Smooth muscle cell (in vitro differentiated cells): ENCODE data around the gene STARD4. TPM values are rescaled to one million over a fixed set of nuclear protein-coding genes. Genes with fewer than 3 reads are reported as not detected.

Source experiments
- DNase-seq: peaks from one replicate; lab custom pipeline; 2025; ENCODE audit not compliant: unreplicated experiment; lab: John Stamatoyannopoulos, UW
- H2AFZ ChIP-seq: fragments of 200-600 bp; sonication (generic); 2 replicates; pipeline ENCODE4 v1.6.0; 2016; ENCODE audit warnings: antibody characterized with exemption, low read depth, mild to moderate bottlenecking
- H3F3A ChIP-seq: fragments of 200-600 bp; sonication (generic); 2 replicates; pipeline ENCODE4 v1.6.0; 2017; ENCODE audit warnings: antibody characterized with exemption, low read depth
- H3K27ac ChIP-seq: fragments of 200-600 bp; sonication (generic); 2 replicates; pipeline ENCODE4 v1.5.1; 2016; ENCODE audit warnings: low read depth, mild to moderate bottlenecking
- H3K27me3 ChIP-seq: fragments of 200-600 bp; sonication (generic); 2 replicates; pipeline ENCODE4 v1.6.1; 2016; ENCODE audit warnings: low read depth, mild to moderate bottlenecking
- H3K36me3 ChIP-seq: fragments of 200-600 bp; sonication (generic); 2 replicates; pipeline ENCODE4 v1.5.1; 2016; ENCODE audit warnings: low read depth
- H3K4me1 ChIP-seq: fragments of 200-600 bp; sonication (generic); 2 replicates; pipeline ENCODE4 v1.5.1; 2016; ENCODE audit warnings: low read depth
- H3K4me2 ChIP-seq: fragments of 200-600 bp; sonication (generic); 2 replicates; pipeline ENCODE4 v1.6.0; 2016; ENCODE audit warnings: mild to moderate bottlenecking
- H3K4me3 ChIP-seq: fragments of 200-600 bp; sonication (generic); 2 replicates; pipeline ENCODE4 v1.5.1; 2016; ENCODE audit warnings: mild to moderate bottlenecking
- H3K79me2 ChIP-seq: fragments of 200-600 bp; sonication (generic); 2 replicates; pipeline ENCODE4 v1.6.0; 2016; ENCODE audit warnings: low read depth, mild to moderate bottlenecking
- H3K9ac ChIP-seq: fragments of 200-600 bp; sonication (generic); 2 replicates; pipeline ENCODE4 v1.6.0; 2016; ENCODE audit warnings: low read depth
- H3K9me3 ChIP-seq: fragments of 200-600 bp; sonication (generic); replicated peaks from 2 replicates; pipeline ENCODE4 v1.5.1; 2016; ENCODE audit warnings: low read depth
- H4K20me1 ChIP-seq: fragments of 200-600 bp; sonication (generic); 2 replicates; pipeline ENCODE4 v1.6.0; 2016; ENCODE audit warnings: low read depth
- CTCF ChIP-seq: fragments of 200-600 bp; sonication (generic); IDR thresholded peaks from 2 replicates; pipeline ENCODE4 v1.5.1; 2017; ENCODE audit warnings: borderline replicate concordance, mild to moderate bottlenecking, antibody characterized with exemption; ENCODE audit not compliant: insufficient read depth, poor library complexity, severe bottlenecking
- WGBS: methylation state at CpG from one replicate; pipeline ENCODE4 v1.1.7; 2016; ENCODE audit warnings: low lambda C conversion rate; 5-methylcytosine and 5-hydroxymethylcytosine counted together
- polyA plus RNA-seq: library from polyadenylated mRNA; unstranded; fragments of >200 nt; fragmentation: Nextera tagmentation; extraction: Ambion mirVana; gene quantifications from 2 replicates; pipeline ENCODE4 v1.2.1, GENCODE V29; 2016
- total RNA-seq: library from RNA; depleted of rRNA; stranded (reverse); fragments of >200 nt; gene quantifications from 2 replicates; pipeline ENCODE4 v1.2.3, GENCODE V29; 2014

The STARD4 gene
- total and polyA plus RNA-seq, 2 experiments from 2014 or later, result 41.7 to 123 TPM

- Histone ChIP-seq H2AFZ (no peak overlapping the region), H3K27me3 (no peaks in the 10 kb centered on the region), H3K36me3 (no peaks in the 10 kb centered on the region), H3K4me2 (no peak overlapping the region), H3F3A (no peaks in the 10 kb centered on the region), H3K9me3 (no peaks in the 10 kb centered on the region), H3K4me3 (no peak overlapping the region), H3K79me2 (no peaks in the 10 kb centered on the region), H3K4me1 (no peaks in the 10 kb centered on the region), H3K9ac (no peak overlapping the region), H3K27ac (no peak overlapping the region), H4K20me1 (no peaks in the 10 kb centered on the region)
- no peak for TF ChIP-seq CTCF
- 58% methylated on average over 3 of the region's 3 CpGs for WGBS
- DNase-seq, result no peak
These were observed 58.1 kb downstream of the STARD4 start for GRCh38 chr5:111454198-111454622.

- WGBS, result 28% methylated on average over 2 of the region's 2 CpGs
- Histone ChIP-seq H3F3A (no peaks in the 10 kb centered on the region), H2AFZ (no peak overlapping the region), H3K79me2 (no peaks in the 10 kb centered on the region), H3K4me2 (no peak overlapping the region), H3K36me3 (no peaks in the 10 kb centered on the region), H4K20me1 (no peaks in the 10 kb centered on the region), H3K4me3 (no peak overlapping the region), H3K9ac (no peak overlapping the region), H3K27me3 (no peaks in the 10 kb centered on the region), H3K9me3 (no peaks in the 10 kb centered on the region), H3K27ac (no peak overlapping the region), H3K4me1 (no peaks in the 10 kb centered on the region)
- no peak for TF ChIP-seq CTCF
- DNase-seq, result no peak
These were observed 58.6 kb downstream of the STARD4 start for GRCh38 chr5:111453747-111454146.

- Histone ChIP-seq H3K9ac (no peak overlapping the region), H3F3A (no peaks in the 10 kb centered on the region), H2AFZ (no peak overlapping the region), H3K27me3 (no peaks in the 10 kb centered on the region), H4K20me1 (no peaks in the 10 kb centered on the region), H3K79me2 (no peaks in the 10 kb centered on the region), H3K36me3 (no peaks in the 10 kb centered on the region), H3K9me3 (no peaks in the 10 kb centered on the region), H3K4me2 (no peak overlapping the region), H3K27ac (no peak overlapping the region), H3K4me3 (no peak overlapping the region), H3K4me1 (no peaks in the 10 kb centered on the region)
- no peak for TF ChIP-seq CTCF
- no peak for DNase-seq
- WGBS, result 79% methylated on average over 1 of the region's 1 CpG
These were observed 59.0 kb downstream of the STARD4 start for GRCh38 chr5:111453295-111453694.

- TF ChIP-seq CTCF, result no peak
- Histone ChIP-seq H3K9ac (no peak overlapping the region), H3K27me3 (no peaks in the 10 kb centered on the region), H2AFZ (no peak overlapping the region), H3K27ac (no peak overlapping the region), H3K79me2 (no peaks in the 10 kb centered on the region), H3K4me1 (peaks cover 11% of the 10 kb centered on the region), H3F3A (no peaks in the 10 kb centered on the region), H3K9me3 (no peaks in the 10 kb centered on the region), H3K36me3 (no peaks in the 10 kb centered on the region), H4K20me1 (no peaks in the 10 kb centered on the region), H3K4me2 (no peak overlapping the region), H3K4me3 (no peak overlapping the region)
- DNase-seq, result no peak
- 40% methylated on average over 2 of the region's 2 CpGs for WGBS
These were observed 64.5 kb downstream of the STARD4 start for GRCh38 chr5:111447822-111448221.
